ENCODE measurements around the gene TMEM26. TPM values are rescaled to one million over a fixed set of nuclear protein-coding genes. Genes with fewer than 3 reads are reported as not detected.

The TMEM26 gene
- total and polyA plus RNA-seq, 9 of the 15 experiments (the other 6 are each of a cell fraction or from before 2014, with no cell fraction given): not detected

- TF ChIP-seq MGA (IDR thresholded peaks at IDR 0.05) (no peak), ZNF3 (CRISPR knock-in tag; IDR thresholded peaks at IDR 0.05) (no peak), GATAD2A (IDR thresholded peaks at IDR 0.05) (no peak), NFIX (CRISPR knock-in tag; IDR thresholded peaks at IDR 0.05; ENCODE audit: low read depth) (no peak), CGGBP1 (CRISPR knock-in tag; IDR thresholded peaks at IDR 0.05) (no peak)
Observed at GRCh38 chr10:61455656-61456055, 2.5 kb upstream of the TMEM26 start (continued).
